ENCODE results near the gene POGLUT3. TPM values are rescaled to one million over a fixed set of nuclear protein-coding genes. Genes with fewer than 3 reads are reported as not detected.
A peak's percentile ranks its signal among the peaks of the same experiment; 100 is the strongest.

POGLUT3 gene
- total RNA-seq, 1 donor from 2014 or later, result 19.1 TPM

DNA sequence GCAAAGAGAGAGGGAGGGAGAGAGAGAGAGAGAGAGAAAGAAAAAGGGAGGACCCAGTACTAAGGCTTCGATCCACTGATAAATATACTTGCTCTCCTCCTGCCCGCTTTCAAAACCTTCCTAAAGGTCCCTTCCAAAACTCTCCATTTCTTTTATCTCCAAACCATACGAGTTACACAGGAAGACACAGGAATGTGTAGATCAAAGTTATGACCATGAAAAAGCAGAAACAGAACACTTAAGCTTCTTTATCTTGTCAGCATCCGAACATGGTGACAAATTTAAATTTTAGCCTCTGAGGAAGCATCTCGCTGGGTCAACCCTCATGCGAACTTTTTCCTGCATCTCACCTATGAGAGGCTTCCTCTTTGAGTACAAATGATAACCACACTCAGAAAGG is 29.2 kb upstream of the POGLUT3 start:
- DNase-seq (no peak), ATAC-seq (no peak)
- no peak overlapping the region for H3K4me3 ChIP-seq
- H3K27ac ChIP-seq, result no peak overlapping the region
- no peaks in the 10 kb centered on the region for H3K4me1 ChIP-seq
- intact Hi-C loops (cut with DNase I), result no loop called here
- no peaks in the 10 kb centered on the region for H3K36me3 ChIP-seq
- no peaks in the 10 kb centered on the region for H3K9me3 ChIP-seq
- TF ChIP-seq, protein P1, sequence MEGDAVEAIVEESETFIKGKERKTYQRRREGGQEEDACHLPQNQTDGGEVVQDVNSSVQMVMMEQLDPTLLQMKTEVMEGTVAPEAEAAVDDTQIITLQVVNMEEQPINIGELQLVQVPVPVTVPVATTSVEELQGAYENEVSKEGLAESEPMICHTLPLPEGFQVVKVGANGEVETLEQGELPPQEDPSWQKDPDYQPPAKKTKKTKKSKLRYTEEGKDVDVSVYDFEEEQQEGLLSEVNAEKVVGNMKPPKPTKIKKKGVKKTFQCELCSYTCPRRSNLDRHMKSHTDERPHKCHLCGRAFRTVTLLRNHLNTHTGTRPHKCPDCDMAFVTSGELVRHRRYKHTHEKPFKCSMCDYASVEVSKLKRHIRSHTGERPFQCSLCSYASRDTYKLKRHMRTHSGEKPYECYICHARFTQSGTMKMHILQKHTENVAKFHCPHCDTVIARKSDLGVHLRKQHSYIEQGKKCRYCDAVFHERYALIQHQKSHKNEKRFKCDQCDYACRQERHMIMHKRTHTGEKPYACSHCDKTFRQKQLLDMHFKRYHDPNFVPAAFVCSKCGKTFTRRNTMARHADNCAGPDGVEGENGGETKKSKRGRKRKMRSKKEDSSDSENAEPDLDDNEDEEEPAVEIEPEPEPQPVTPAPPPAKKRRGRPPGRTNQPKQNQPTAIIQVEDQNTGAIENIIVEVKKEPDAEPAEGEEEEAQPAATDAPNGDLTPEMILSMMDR (IDR thresholded peaks at IDR 0.05), result no peak
- no peaks in the 10 kb centered on the region for H3K27me3 ChIP-seq (ENCODE audit: low read depth)

DNA sequence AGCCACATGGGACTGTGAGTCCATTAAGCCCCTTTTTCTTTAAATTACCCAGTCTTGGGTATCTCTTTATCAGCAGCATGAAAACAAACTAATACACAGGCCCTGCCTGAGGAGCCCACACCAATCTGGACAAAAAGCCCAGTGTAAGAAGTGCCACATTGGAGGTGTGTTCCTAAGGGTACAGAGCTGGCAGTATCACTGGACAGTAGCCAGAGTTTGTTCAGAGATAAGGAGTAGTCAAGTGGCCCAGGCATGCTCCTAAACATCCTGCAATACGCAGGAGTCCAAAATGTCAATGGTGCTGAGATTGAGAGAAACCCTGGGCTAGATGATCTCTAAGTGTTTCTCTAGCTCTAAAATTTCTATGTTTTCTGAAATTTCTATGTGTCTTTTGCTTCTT is 27.0 kb upstream of the POGLUT3 start:
- ATAC-seq (peak; percentile 58 to 73), DNase-seq (no peak)
- H3K4me1 ChIP-seq, result no peaks in the 10 kb centered on the region
- H3K27ac ChIP-seq, result no peak overlapping the region
- intact Hi-C loops (cut with DNase I), result no loop called here
- H3K4me3 ChIP-seq, result no peak overlapping the region
- no peaks in the 10 kb centered on the region for H3K36me3 ChIP-seq
- TF ChIP-seq, protein P1 (IDR thresholded peaks at IDR 0.05), result no peak
- H3K9me3 ChIP-seq, result no peaks in the 10 kb centered on the region
- H3K27me3 ChIP-seq (ENCODE audit: low read depth), result no peaks in the 10 kb centered on the region

DNA sequence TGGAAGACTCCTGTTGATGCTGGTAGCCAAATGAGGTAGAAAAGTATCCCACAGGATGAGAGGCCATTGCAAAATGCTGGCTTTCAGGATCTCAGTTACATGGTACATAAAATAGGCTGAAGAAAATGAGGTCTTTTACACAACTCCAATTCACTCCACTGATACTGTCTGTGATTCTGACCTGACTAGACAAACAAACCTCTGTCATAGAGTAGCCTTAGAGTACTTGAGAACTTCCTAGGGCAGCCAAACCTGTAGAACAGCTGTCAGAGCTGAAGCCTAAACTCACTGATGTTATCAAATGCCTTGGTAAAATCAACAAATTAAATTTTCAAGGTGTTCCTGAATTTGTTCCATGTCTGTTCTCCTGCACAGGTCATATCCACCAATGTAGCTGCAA is 26.2 kb upstream of the POGLUT3 start:
- Histone ChIP-seq H3K4me3 (no peak overlapping the region), H3K4me1 (no peaks in the 10 kb centered on the region), H3K27me3 (ENCODE audit: low read depth) (no peaks in the 10 kb centered on the region), H3K9me3 (no peaks in the 10 kb centered on the region), H3K36me3 (no peaks in the 10 kb centered on the region), H3K27ac (no peak overlapping the region)
- ATAC-seq (no peak), DNase-seq (no peak)
- intact Hi-C loops (cut with DNase I), result no loop called here
- TF ChIP-seq, protein P1 (IDR thresholded peaks at IDR 0.05), result no peak

DNA sequence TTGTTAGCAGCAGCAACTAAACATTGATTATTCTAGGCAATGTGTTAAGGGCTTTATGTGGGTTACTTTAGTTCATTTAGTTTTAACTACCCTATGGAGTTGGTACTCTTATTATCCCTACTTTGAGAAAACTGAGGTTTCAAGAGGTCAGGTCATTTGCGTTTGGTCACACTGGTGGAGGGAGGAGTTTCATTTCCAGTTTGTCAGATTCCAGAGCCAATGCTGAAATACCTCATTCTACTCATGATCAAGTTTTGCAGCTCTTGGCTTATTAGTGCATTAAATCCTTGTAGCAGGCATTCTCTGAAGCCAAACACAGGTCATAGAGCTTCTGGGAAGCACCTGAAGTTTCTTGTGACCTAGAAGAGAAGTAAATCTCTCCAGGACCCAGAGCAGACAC is 24.1 kb upstream of the POGLUT3 start:
- Histone ChIP-seq H3K27me3 (ENCODE audit: low read depth) (no peaks in the 10 kb centered on the region), H3K27ac (no peak overlapping the region), H3K4me1 (no peaks in the 10 kb centered on the region), H3K36me3 (peaks cover 12% of the 10 kb centered on the region), H3K9me3 (no peaks in the 10 kb centered on the region), H3K4me3 (no peak overlapping the region)
- DNase-seq (no peak), ATAC-seq (no peak)
- TF ChIP-seq, protein P1 (IDR thresholded peaks at IDR 0.05), result no peak
- intact Hi-C loops (cut with DNase I), result no loop called here

DNA sequence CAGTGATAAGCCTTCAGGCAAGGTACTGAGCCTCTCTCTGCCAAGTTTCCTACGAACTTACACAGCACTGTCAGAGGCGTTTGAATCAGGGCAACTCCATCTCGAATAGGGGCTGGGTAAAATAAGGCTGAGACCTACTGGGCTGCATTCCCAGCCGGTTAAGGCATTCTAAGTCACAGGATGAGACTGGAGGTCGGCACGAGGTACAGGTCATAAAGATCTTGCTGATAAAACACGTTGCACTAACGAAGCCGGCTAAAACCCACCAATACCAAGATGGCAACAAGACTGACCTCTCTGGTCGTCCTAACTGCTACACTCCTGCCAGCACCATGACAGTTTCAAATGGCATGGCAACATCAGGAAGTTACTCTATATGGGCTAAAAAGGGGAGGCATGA is 20.4 kb upstream of the POGLUT3 start:
- H3K27ac ChIP-seq, result no peak overlapping the region
- TF ChIP-seq, protein P1 (IDR thresholded peaks at IDR 0.05), result no peak
- H3K9me3 ChIP-seq, result no peaks in the 10 kb centered on the region
- DNase-seq (no peak), ATAC-seq (no peak)
- peaks cover 37% of the 10 kb centered on the region for H3K36me3 ChIP-seq
- no peaks in the 10 kb centered on the region for H3K27me3 ChIP-seq (ENCODE audit: low read depth)
- H3K4me1 ChIP-seq, result no peaks in the 10 kb centered on the region
- intact Hi-C loops (cut with DNase I), result no loop called here
- no peak overlapping the region for H3K4me3 ChIP-seq

DNA sequence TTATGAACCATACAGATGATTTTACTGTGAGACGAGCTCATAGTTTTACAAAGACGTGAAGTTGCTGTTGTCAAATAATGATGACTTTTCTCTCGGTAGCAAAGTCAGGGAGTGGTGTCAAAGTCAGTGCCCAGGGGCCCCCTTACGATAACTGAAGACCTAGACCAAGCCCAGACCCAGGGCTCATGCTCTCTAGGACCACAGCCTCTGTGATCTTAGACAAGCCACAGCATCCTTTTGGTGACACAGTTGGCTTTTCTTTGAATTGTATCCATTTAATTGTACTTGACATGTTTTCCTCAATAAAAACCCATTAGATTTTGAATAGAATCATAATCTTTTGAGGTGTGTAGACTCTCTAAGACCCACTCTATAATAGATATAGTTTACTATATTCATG is 17.9 kb upstream of the POGLUT3 start:
- Histone ChIP-seq H3K9me3 (no peaks in the 10 kb centered on the region), H3K27me3 (ENCODE audit: low read depth) (no peaks in the 10 kb centered on the region), H3K36me3 (peaks cover 42% of the 10 kb centered on the region), H3K4me1 (no peaks in the 10 kb centered on the region), H3K27ac (no peak overlapping the region), H3K4me3 (no peak overlapping the region)
- TF ChIP-seq, protein P1 (IDR thresholded peaks at IDR 0.05), result no peak
- intact Hi-C loops (cut with DNase I), result no loop called here
- ATAC-seq (no peak), DNase-seq (no peak)
